H9 (cell line): ENCODE results near the gene A2ML1. TPM values are rescaled to one million over a fixed set of nuclear protein-coding genes. Genes with fewer than 3 reads are reported as not detected.

Experiments used
- DNase-seq: peaks from one replicate; pipeline ENCODE4 v3.0.0-alpha.2; 2017
- H2AFZ ChIP-seq: one replicate; pipeline ENCODE4 v1.6.1; 2013; ENCODE audit warnings: mild to moderate bottlenecking, low read length, control low read depth, moderate library complexity
- H2AK5ac ChIP-seq: 2 replicates; pipeline ENCODE4 v1.6.1; 2013; ENCODE audit warnings: low read length, control low read depth, mixed read lengths; ENCODE audit not compliant: insufficient read length
- H2BK120ac ChIP-seq: one replicate; pipeline ENCODE4 v1.6.1; 2013; ENCODE audit warnings: low read depth, mild to moderate bottlenecking, low read length, control low read depth, inconsistent platforms; ENCODE audit not compliant: poor library complexity, severe bottlenecking
- H2BK12ac ChIP-seq: 2 replicates; pipeline ENCODE4 v1.6.1; 2013; ENCODE audit warnings: low read length, control low read depth, mixed read lengths, low read depth; ENCODE audit not compliant: insufficient read length
- H2BK15ac ChIP-seq: 2 replicates; pipeline ENCODE4 v1.6.1; 2013; ENCODE audit warnings: low read depth, low read length, control low read depth
- H2BK20ac ChIP-seq: one replicate; pipeline ENCODE4 v1.6.1; 2013; ENCODE audit warnings: low read depth, mild to moderate bottlenecking, low read length, control low read depth, inconsistent platforms; ENCODE audit not compliant: poor library complexity, severe bottlenecking
- H2BK5ac ChIP-seq: 2 replicates; pipeline ENCODE4 v1.6.1; 2013; ENCODE audit warnings: low read length, control low read depth, mixed read lengths; ENCODE audit not compliant: insufficient read length
- H3K14ac ChIP-seq: 2 replicates; pipeline ENCODE4 v1.6.1; 2013; ENCODE audit warnings: low read length, control low read depth; ENCODE audit not compliant: insufficient read depth
- H3K18ac ChIP-seq: 2 replicates; pipeline ENCODE4 v1.6.1; 2013; ENCODE audit warnings: low read depth, mild to moderate bottlenecking, mixed read lengths, low read length, control low read depth; ENCODE audit not compliant: insufficient read length
- H3K23ac ChIP-seq: 2 replicates; pipeline ENCODE4 v1.6.1; 2013; ENCODE audit warnings: low read length, control low read depth, mixed read lengths, low read depth; ENCODE audit not compliant: insufficient read length
- H3K23me2 ChIP-seq: 2 replicates; pipeline ENCODE4 v1.6.1; 2013; ENCODE audit warnings: low read depth, mild to moderate bottlenecking, mixed read lengths, low read length, control low read depth; ENCODE audit not compliant: insufficient read length, poor library complexity, severe bottlenecking
- H3K27ac ChIP-seq: 2 replicates; pipeline ENCODE4 v1.5.1; 2013; ENCODE audit warnings: low read length, control low read depth, mixed read lengths, low read depth; ENCODE audit not compliant: insufficient read length
- H3K27me3 ChIP-seq: 2 replicates; pipeline ENCODE4 v1.6.1; 2013; ENCODE audit warnings: low read length, control low read depth, inconsistent platforms; ENCODE audit not compliant: insufficient read depth
- H3K4ac ChIP-seq: 2 replicates; pipeline ENCODE4 v1.6.1; 2013; ENCODE audit warnings: low read depth, mild to moderate bottlenecking, control low read depth, inconsistent platforms, low read length, moderate library complexity
- H3K4me1 ChIP-seq: 2 replicates; pipeline ENCODE4 v1.6.1; 2013; ENCODE audit warnings: low read length, control low read depth, inconsistent platforms; ENCODE audit not compliant: insufficient read depth
- H3K4me2 ChIP-seq: 2 replicates; pipeline ENCODE4 v1.6.1; 2013; ENCODE audit warnings: low read length, control low read depth, mixed read lengths; ENCODE audit not compliant: insufficient read length, insufficient read depth
- H3K56ac ChIP-seq: 2 replicates; pipeline ENCODE4 v1.6.1; 2013; ENCODE audit warnings: low read depth, mild to moderate bottlenecking, mixed read lengths, low read length, control low read depth; ENCODE audit not compliant: insufficient read length
- H3K79me1 ChIP-seq: 2 replicates; pipeline ENCODE4 v1.6.1; 2013; ENCODE audit warnings: low read depth, mild to moderate bottlenecking, moderate library complexity, low read length, control low read depth, inconsistent platforms; ENCODE audit not compliant: insufficient read depth, poor library complexity, severe bottlenecking
- H3K79me2 ChIP-seq: 2 replicates; pipeline ENCODE4 v1.6.1; 2013; ENCODE audit warnings: low read length, control low read depth, inconsistent platforms; ENCODE audit not compliant: insufficient read depth
- H3K9ac ChIP-seq: 2 replicates; pipeline ENCODE4 v1.6.1; 2013; ENCODE audit warnings: low read length, control low read depth, mixed read lengths; ENCODE audit not compliant: insufficient read length; ENCODE audit errors: extremely low read depth
- H3K9me3 ChIP-seq: one replicate; pipeline ENCODE4 v1.6.1; 2013; ENCODE audit warnings: low read depth, low read length, inconsistent platforms; ENCODE audit not compliant: control insufficient read depth
- H3T11ph ChIP-seq: one replicate; pipeline ENCODE4 v1.6.1; 2013; ENCODE audit warnings: mild to moderate bottlenecking, low read length, control low read depth, inconsistent platforms
- H4K20me1 ChIP-seq: one replicate; pipeline ENCODE4 v1.6.1; 2013; ENCODE audit not compliant: control insufficient read depth, insufficient read length, insufficient read depth
- H4K5ac ChIP-seq: 2 replicates; pipeline ENCODE4 v1.6.1; 2013; ENCODE audit warnings: low read depth, mild to moderate bottlenecking, mixed read lengths, low read length, control low read depth; ENCODE audit not compliant: insufficient read length
- H4K8ac ChIP-seq: replicated peaks from 2 replicates; pipeline ENCODE4 v1.6.1; 2013; ENCODE audit warnings: low read length, control low read depth, mixed read lengths, low read depth; ENCODE audit not compliant: insufficient read length
- H4K91ac ChIP-seq: 2 replicates; pipeline ENCODE4 v1.6.1; 2013; ENCODE audit warnings: low read depth, mild to moderate bottlenecking, moderate library complexity, mixed read lengths, low read length, control low read depth; ENCODE audit not compliant: insufficient read length
- H3K27ac Mint-ChIP-seq, 3 experiments: 2 replicates in 2 of 3; 3 replicates in 1 of 3; pipeline ENCODE4 v1.8.0; 2020 to 2021; ENCODE audit warnings: mixed read lengths in 3 of 3, mild to moderate bottlenecking in 1 of 3, moderate library complexity in 1 of 3
- H3K27me3 Mint-ChIP-seq: 2 replicates; pipeline ENCODE4 v1.8.0; 2021; ENCODE audit warnings: low read depth, mild to moderate bottlenecking, moderate library complexity, mixed read lengths
- H3K36me3 Mint-ChIP-seq, 3 experiments: 2 replicates in 2 of 3; 3 replicates in 1 of 3; pipeline ENCODE4 v1.8.0; 2020 to 2021; ENCODE audit warnings: low read depth in 3 of 3, mixed read lengths in 3 of 3; ENCODE audit not compliant: insufficient read depth in 1 of 3
- H3K4me1 Mint-ChIP-seq, 2 experiments: 2 replicates each; pipeline ENCODE4 v1.8.0; 2020; ENCODE audit warnings: mixed read lengths in 2 of 2
- H3K4me3 Mint-ChIP-seq, 2 experiments: 2 replicates in 1 of 2; 3 replicates in 1 of 2; pipeline ENCODE4 v1.8.0; 2020 to 2021; ENCODE audit warnings: mild to moderate bottlenecking in 2 of 2, mixed read lengths in 2 of 2, moderate library complexity in 1 of 2
- H3K9me3 Mint-ChIP-seq, 2 experiments: 2 replicates in 1 of 2; 3 replicates in 1 of 2; pipeline ENCODE4 v1.8.0; 2020; ENCODE audit warnings: mild to moderate bottlenecking in 2 of 2, mixed read lengths in 2 of 2, moderate library complexity in 1 of 2
- WGBS: extraction: QIAGEN DNeasy Blood & Tissue Kit; methylation state at CpG from one replicate; pipeline ENCODE4 v1.1.7; 2013; ENCODE audit warnings: missing lambda C conversion rate, low lambda C conversion rate, mixed read lengths; ENCODE audit not compliant: insufficient read length; ENCODE audit errors: extremely low coverage; 5-methylcytosine and 5-hydroxymethylcytosine counted together
- total RNA-seq: library from RNA; stranded (reverse); gene quantifications from 2 replicates; pipeline ENCODE4 v1.2.1, GENCODE V29; 2021
- TF ChIP-seq, protein P1 (sequence below): fragments of 200-600 bp; sonication (generic); conservative IDR thresholded peaks from 3 replicates; pipeline ENCODE4 v1.8.0; 2021; ENCODE audit warnings: antibody characterized with exemption, mild to moderate bottlenecking

Gene A2ML1
- total RNA-seq, 1 experiment from 2014 or later = 2.8 TPM

DNA sequence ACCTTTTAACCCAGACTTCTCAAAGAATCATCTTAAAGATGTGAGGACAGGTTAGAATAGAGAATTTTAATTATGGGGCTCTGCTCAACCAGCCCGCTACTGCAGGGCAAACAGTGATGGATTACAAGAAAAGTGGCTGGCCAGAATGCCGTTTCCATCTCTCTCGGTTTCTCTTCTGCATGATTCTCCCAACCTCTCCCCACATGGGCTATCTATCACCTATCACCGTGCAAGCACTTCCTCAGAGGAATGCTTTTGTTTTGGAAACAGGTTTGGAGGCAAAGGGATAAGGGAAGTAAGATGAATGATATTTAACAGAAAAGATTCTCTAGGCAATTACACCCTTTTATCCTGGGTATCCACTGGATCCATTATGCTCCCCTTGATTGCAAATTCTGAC, 54.5 kb downstream of the A2ML1 start:
- H3K4ac ChIP-seq = no peak overlapping the region
- no peak overlapping the region for H3K18ac ChIP-seq
- H4K8ac ChIP-seq = no peak overlapping the region
- WGBS = no CpG with 5 or more reads among the region's 4 CpGs
- no peaks in the 10 kb centered on the region for H3K27me3 Mint-ChIP-seq
- no peak for DNase-seq
- no peaks in the 10 kb centered on the region for H3K27me3 ChIP-seq
- H2AFZ ChIP-seq = no peak overlapping the region
- H3K27ac ChIP-seq = no peak overlapping the region
- H3K4me1 ChIP-seq = no peaks in the 10 kb centered on the region; the same call in 1 of the 2 replicates
- H2BK20ac ChIP-seq = no peak overlapping the region
- no peaks in the 10 kb centered on the region for H3K79me2 ChIP-seq
- H3K14ac ChIP-seq = no peak overlapping the region
- H4K5ac ChIP-seq = no peak overlapping the region
- TF ChIP-seq, protein P1, sequence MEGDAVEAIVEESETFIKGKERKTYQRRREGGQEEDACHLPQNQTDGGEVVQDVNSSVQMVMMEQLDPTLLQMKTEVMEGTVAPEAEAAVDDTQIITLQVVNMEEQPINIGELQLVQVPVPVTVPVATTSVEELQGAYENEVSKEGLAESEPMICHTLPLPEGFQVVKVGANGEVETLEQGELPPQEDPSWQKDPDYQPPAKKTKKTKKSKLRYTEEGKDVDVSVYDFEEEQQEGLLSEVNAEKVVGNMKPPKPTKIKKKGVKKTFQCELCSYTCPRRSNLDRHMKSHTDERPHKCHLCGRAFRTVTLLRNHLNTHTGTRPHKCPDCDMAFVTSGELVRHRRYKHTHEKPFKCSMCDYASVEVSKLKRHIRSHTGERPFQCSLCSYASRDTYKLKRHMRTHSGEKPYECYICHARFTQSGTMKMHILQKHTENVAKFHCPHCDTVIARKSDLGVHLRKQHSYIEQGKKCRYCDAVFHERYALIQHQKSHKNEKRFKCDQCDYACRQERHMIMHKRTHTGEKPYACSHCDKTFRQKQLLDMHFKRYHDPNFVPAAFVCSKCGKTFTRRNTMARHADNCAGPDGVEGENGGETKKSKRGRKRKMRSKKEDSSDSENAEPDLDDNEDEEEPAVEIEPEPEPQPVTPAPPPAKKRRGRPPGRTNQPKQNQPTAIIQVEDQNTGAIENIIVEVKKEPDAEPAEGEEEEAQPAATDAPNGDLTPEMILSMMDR = no peak
- H3K4me3 Mint-ChIP-seq = no peak overlapping the region
- no peak overlapping the region for H3T11ph ChIP-seq
- no peak overlapping the region for H2BK12ac ChIP-seq
- H3K56ac ChIP-seq = no peak overlapping the region
- peak overlapping the region in 2 of 3 experiments; percentile 8 to 69; a peak in 3 of 7 replicates for H3K27ac Mint-ChIP-seq
- H2BK5ac ChIP-seq = no peak overlapping the region
- peaks cover 16 to 17% of the 10 kb centered on the region in 2 experiments for H3K4me1 Mint-ChIP-seq
- no peak overlapping the region for H2AK5ac ChIP-seq
- no peaks in the 10 kb centered on the region for H3K79me1 ChIP-seq
- no peak overlapping the region for H2BK120ac ChIP-seq
- no peaks in the 10 kb centered on the region for H3K9me3 Mint-ChIP-seq
- H2BK15ac ChIP-seq = no peak overlapping the region
- H3K9ac ChIP-seq = peak overlapping the region; percentile 8
- no peak overlapping the region for H3K23ac ChIP-seq
- no peak overlapping the region for H3K4me2 ChIP-seq
- peaks cover 0 to 1% (median 0%) of the 10 kb centered on the region in 3 experiments; a peak in 1 of 7 replicates for H3K36me3 Mint-ChIP-seq
- H3K9me3 ChIP-seq = no peaks in the 10 kb centered on the region
- H3K23me2 ChIP-seq = no peaks in the 10 kb centered on the region
- no peak overlapping the region for H4K91ac ChIP-seq
- no peaks in the 10 kb centered on the region for H4K20me1 ChIP-seq
